NCI-H345 treated with DMSO at 0.1 percent for 48 hours (cell line): ENCODE measurements around the gene MRPS5.
A peak's percentile ranks its signal among the peaks of the same experiment; 100 is the strongest.
"Not testable (repeated sequence)": the region's sequence is repeated elsewhere in the genome, so short reads cannot be mapped to it uniquely, and the experiment has no call there.

Experiments
- DNase-seq: peaks from one replicate; lab custom pipeline; 2025; ENCODE audit not compliant: unreplicated experiment; lab: John Stamatoyannopoulos, UW

MRPS5 gene

GRCh38 chr2:95121407-95122196 lies at the start of gene MRPS5:
Gene MRPS5, minus strand, starts transcription at chr2:95121808. Its CDS starts 17 bp downstream, at chr2:95121791.
- DNase-seq, result peak; percentile 72

- no peak for DNase-seq
Observed at GRCh38 chr2:95166065-95166763, 44.6 kb upstream of the MRPS5 start.

- DNase-seq, result peak; percentile 96
Observed at GRCh38 chr2:95165371-95166064, 43.9 kb upstream of the MRPS5 start, which contains the start of gene ZNF2. Gene ZNF2, plus strand, starts transcription at chr2:95165809. Its CDS starts 10,418 bp downstream, at chr2:95176227.

GRCh38 chr2:95165030-95165370 lies 43.4 kb upstream of the MRPS5 start:
- no peak for DNase-seq

GRCh38 chr2:95159690-95160449 lies 38.3 kb upstream of the MRPS5 start, which contains the start of gene ZNF514:
Gene ZNF514, minus strand, starts transcription at chr2:95159848. Its CDS starts 6,595 bp downstream, at chr2:95153253.
- DNase-seq, result peak; percentile 41

GRCh38 chr2:95158891-95159619 lies 37.4 kb upstream of the MRPS5 start:
- DNase-seq, result peak; percentile 1

- DNase-seq, result no peak
Observed at GRCh38 chr2:95158441-95158840, 36.8 kb upstream of the MRPS5 start.

- no peak for DNase-seq
Observed at GRCh38 chr2:95149397-95149984, 27.9 kb upstream of the MRPS5 start.

- DNase-seq, result no peak
Observed at GRCh38 chr2:95143838-95144237, 22.2 kb upstream of the MRPS5 start.

GRCh38 chr2:95138702-95139101 lies 17.1 kb upstream of the MRPS5 start:
- no peak for DNase-seq

- no peak for DNase-seq
Observed at GRCh38 chr2:95122197-95122551, 566 bp upstream of the MRPS5 start.

- DNase-seq, result no peak
Observed at GRCh38 chr2:95121093-95121406, 558 bp downstream of the MRPS5 start.

GRCh38 chr2:95115418-95115817 lies 6.2 kb downstream of the MRPS5 start:
- DNase-seq, result peak; percentile 47

- no peak for DNase-seq
Observed at GRCh38 chr2:95113464-95113863, 8.1 kb downstream of the MRPS5 start.

GRCh38 chr2:95110395-95110794 lies 11.2 kb downstream of the MRPS5 start:
- no peak for DNase-seq

GRCh38 chr2:95109260-95109659 lies 12.3 kb downstream of the MRPS5 start:
- no peak for DNase-seq

GRCh38 chr2:95106081-95106480 lies 15.5 kb downstream of the MRPS5 start:
- no peak for DNase-seq

GRCh38 chr2:95104606-95105005 lies 17.0 kb downstream of the MRPS5 start:
- no peak for DNase-seq

- DNase-seq, result no peak
Observed at GRCh38 chr2:95099910-95100309, 21.7 kb downstream of the MRPS5 start.

GRCh38 chr2:95098273-95098672 lies 23.3 kb downstream of the MRPS5 start:
- not testable (repeated sequence) for DNase-seq
